GM15510 (cell line): ENCODE measurements around the gene AKR1A1.

Experiments
- POLR2A ChIP-seq: IDR thresholded peaks from 3 replicates; pipeline ENCODE4 v1.6.1; 2011; ENCODE audit warnings: borderline replicate concordance; ENCODE audit not compliant: insufficient read length; ENCODE audit errors: extremely low read depth

Gene AKR1A1

GRCh38 chr1:45521413-45522323 lies 29.0 kb upstream of the AKR1A1 start, which contains the start of gene PRDX1:
PRDX1 (minus strand) TSS chr1:45521884; CDS start chr1:45519043, 2,841 bp downstream.
- peak; percentile 100 for TF ChIP-seq POLR2A

GRCh38 chr1:45522324-45523104 lies 28.1 kb upstream of the AKR1A1 start:
- no peak for TF ChIP-seq POLR2A

GRCh38 chr1:45526135-45526644 lies 24.4 kb upstream of the AKR1A1 start:
- no peak for TF ChIP-seq POLR2A

GRCh38 chr1:45530632-45531135 lies 19.9 kb upstream of the AKR1A1 start:
- TF ChIP-seq POLR2A: no peak

GRCh38 chr1:45531873-45532272 lies 18.8 kb upstream of the AKR1A1 start:
- TF ChIP-seq POLR2A: no peak

GRCh38 chr1:45535988-45536766 lies 14.4 kb upstream of the AKR1A1 start:
- no peak for TF ChIP-seq POLR2A

GRCh38 chr1:45536886-45537285 lies 13.7 kb upstream of the AKR1A1 start:
- no peak for TF ChIP-seq POLR2A

GRCh38 chr1:45541193-45541592 lies 9.4 kb upstream of the AKR1A1 start:
- no peak for TF ChIP-seq POLR2A

- TF ChIP-seq POLR2A: no peak
Observed at GRCh38 chr1:45542591-45542990, 8.0 kb upstream of the AKR1A1 start.

GRCh38 chr1:45543581-45544417 lies 6.8 kb upstream of the AKR1A1 start:
- no peak for TF ChIP-seq POLR2A

- TF ChIP-seq POLR2A: no peak
Observed at GRCh38 chr1:45544530-45544929, 6.1 kb upstream of the AKR1A1 start.

- TF ChIP-seq POLR2A: no peak
Observed at GRCh38 chr1:45545019-45545493, 5.6 kb upstream of the AKR1A1 start.

GRCh38 chr1:45545553-45546310 lies 4.9 kb upstream of the AKR1A1 start:
- no peak for TF ChIP-seq POLR2A

- TF ChIP-seq POLR2A: no peak
Observed at GRCh38 chr1:45551684-45552083, 1.1 kb downstream of the AKR1A1 start.
